Mammary epithelial cell (primary cell): Measurements from ENCODE around the gene GMPS.

Source experiments
- EZH2 ChIP-seq: IDR thresholded peaks from 2 replicates; pipeline ENCODE4 v1.6.1; 2012; ENCODE audit warnings: low read length, inconsistent platforms, borderline replicate concordance
- TF ChIP-seq, protein P1 (sequence below), 2 donors: IDR thresholded peaks in 1 of 2; conservative IDR thresholded peaks in 1 of 2; 2 replicates each; pipeline ENCODE4 v1.5.1; 2011 to 2012; ENCODE audit warnings: inconsistent platforms in 2 of 2, low read length in 2 of 2, mild to moderate bottlenecking in 2 of 2, control low read depth in 1 of 2, low read depth in 1 of 2; ENCODE audit not compliant: insufficient read depth in 1 of 2; ENCODE audit errors: extremely low read depth in 1 of 2

DNA sequence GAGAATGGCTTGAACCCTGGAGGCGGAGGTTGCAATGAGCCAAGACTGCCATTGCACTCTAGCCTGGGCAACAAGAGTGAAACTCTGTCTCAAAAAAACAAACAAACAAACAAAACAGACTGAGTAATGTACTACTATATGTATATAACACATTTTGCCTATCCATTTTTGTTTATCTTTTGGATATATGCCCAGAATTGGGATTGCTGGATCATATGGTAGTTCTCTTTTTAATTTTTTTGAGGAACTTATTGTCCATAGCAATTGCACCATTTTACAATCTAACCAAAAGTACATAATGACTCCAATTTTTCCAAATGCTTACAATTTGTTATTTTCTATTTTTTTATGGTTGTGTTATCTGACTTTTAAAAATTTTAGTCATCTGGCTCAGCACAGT lies 47.3 kb downstream of the GMPS start:
- TF ChIP-seq, protein P1, sequence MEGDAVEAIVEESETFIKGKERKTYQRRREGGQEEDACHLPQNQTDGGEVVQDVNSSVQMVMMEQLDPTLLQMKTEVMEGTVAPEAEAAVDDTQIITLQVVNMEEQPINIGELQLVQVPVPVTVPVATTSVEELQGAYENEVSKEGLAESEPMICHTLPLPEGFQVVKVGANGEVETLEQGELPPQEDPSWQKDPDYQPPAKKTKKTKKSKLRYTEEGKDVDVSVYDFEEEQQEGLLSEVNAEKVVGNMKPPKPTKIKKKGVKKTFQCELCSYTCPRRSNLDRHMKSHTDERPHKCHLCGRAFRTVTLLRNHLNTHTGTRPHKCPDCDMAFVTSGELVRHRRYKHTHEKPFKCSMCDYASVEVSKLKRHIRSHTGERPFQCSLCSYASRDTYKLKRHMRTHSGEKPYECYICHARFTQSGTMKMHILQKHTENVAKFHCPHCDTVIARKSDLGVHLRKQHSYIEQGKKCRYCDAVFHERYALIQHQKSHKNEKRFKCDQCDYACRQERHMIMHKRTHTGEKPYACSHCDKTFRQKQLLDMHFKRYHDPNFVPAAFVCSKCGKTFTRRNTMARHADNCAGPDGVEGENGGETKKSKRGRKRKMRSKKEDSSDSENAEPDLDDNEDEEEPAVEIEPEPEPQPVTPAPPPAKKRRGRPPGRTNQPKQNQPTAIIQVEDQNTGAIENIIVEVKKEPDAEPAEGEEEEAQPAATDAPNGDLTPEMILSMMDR (conservative IDR thresholded peaks at IDR 0.05 in 1 of 2, IDR thresholded peaks at IDR 0.05 in 1 of 2; ENCODE audit: extremely low read depth in 1 of 2, insufficient read depth in 1 of 2, low read depth in 1 of 2, low read length in 2 of 2): no peak
- no peak for TF ChIP-seq EZH2
